Measurements from ENCODE around the gene PDGFC.

The PDGFC gene

DNA sequence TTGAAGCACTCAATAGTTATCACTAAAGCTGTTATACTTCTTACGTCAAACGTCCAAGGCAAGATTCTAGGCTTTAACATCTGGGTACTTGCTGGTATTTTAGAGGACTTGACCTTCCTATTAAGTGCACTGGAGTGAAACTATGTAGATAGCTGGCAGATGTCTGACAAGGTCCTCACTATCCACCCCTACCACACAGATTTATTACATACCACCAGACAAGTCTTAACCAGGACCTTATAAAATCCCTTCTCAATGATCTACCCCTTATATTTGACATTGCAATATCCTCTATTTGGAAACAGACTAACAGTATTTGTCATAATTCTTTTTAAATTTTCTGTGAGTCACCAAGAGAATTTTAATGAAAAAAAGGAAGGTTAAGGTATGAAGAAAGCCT lies 78.8 kb downstream of the PDGFC start:
- TF ChIP-seq EZH2 (IDR thresholded peaks at IDR 0.05; ENCODE audit: borderline replicate concordance, low read depth, low read length, severe bottlenecking), result no peak
- TF ChIP-seq, protein P1, sequence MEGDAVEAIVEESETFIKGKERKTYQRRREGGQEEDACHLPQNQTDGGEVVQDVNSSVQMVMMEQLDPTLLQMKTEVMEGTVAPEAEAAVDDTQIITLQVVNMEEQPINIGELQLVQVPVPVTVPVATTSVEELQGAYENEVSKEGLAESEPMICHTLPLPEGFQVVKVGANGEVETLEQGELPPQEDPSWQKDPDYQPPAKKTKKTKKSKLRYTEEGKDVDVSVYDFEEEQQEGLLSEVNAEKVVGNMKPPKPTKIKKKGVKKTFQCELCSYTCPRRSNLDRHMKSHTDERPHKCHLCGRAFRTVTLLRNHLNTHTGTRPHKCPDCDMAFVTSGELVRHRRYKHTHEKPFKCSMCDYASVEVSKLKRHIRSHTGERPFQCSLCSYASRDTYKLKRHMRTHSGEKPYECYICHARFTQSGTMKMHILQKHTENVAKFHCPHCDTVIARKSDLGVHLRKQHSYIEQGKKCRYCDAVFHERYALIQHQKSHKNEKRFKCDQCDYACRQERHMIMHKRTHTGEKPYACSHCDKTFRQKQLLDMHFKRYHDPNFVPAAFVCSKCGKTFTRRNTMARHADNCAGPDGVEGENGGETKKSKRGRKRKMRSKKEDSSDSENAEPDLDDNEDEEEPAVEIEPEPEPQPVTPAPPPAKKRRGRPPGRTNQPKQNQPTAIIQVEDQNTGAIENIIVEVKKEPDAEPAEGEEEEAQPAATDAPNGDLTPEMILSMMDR (IDR thresholded peaks at IDR 0.05; ENCODE audit: borderline replicate concordance, extremely low read depth, low read length, poor library complexity, severe bottlenecking), result no peak
- H3K79me2 ChIP-seq (ENCODE audit: insufficient read depth, low read length), result no peaks in the 10 kb centered on the region
- no peak for ATAC-seq (ENCODE audit: insufficient read depth, low read depth)

DNA sequence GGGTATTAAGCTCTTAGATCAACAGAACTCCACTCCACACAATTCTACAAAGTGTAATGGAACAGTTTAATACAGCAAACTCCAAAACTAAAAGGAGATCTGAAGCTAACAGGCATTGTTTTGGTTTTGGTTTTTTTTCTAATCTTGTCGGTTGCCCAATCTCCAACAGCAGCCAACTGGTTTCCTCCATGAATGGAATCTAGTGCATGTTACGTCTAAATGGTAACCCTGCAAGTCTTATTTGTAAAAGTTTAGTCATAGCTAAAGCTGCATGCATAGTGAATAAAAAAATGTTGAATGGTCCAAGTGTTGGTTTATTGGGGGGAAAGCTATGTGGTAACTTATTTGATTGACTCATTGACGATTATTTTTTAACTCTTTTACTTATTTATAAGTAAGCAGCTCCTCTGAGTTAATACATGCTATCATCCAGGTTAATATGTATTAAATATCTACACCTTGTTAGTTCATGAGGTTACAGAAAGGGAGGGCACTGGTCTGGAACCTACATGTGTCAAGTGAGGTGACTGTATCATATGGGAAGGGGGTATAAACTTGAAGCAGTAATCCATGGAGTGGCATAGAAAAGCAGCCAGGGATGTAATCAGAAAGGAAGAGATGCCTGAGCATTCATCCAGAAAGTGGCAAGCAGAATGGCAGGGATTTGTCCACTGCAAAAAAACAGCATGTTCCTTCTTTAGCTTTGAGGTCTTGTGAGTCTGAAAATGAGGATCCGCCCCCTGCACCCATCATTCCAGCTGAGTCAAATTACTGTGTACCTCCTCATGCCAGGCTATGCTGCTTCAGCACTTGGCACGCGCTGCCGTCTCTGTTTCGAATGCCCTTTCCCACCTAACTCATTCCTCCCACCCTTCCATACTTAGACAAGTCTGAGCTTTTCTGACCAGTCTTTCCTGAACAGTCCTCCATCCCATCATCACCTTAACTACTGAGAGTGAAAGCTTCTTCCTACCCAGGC lies 81.7 kb downstream of the PDGFC start:
- no peaks in the 10 kb centered on the region for H3K4me1 ChIP-seq (ENCODE audit: insufficient read depth, low read length)
- H3K27me3 ChIP-seq (ENCODE audit: insufficient read depth, low read length, poor library complexity), result no peaks in the 10 kb centered on the region
- no peak overlapping the region for H3K4me3 ChIP-seq (ENCODE audit: low read depth in 1 of 2, low read length in 2 of 2)
- ATAC-seq (ENCODE audit: insufficient read depth, low read depth), result no peak
- no peaks in the 10 kb centered on the region for H3K9me3 ChIP-seq (ENCODE audit: insufficient read depth, low read length, severe bottlenecking)
- H3K36me3 ChIP-seq (ENCODE audit: insufficient read depth, low read length), result no peaks in the 10 kb centered on the region
- H3K9ac ChIP-seq (ENCODE audit: low read depth, low read length), result no peak overlapping the region
- H3K79me2 ChIP-seq (ENCODE audit: insufficient read depth, low read length), result no peaks in the 10 kb centered on the region
- H3K4me2 ChIP-seq (ENCODE audit: insufficient read depth, low read length), result no peak overlapping the region
- H4K20me1 ChIP-seq (ENCODE audit: insufficient read depth, low read length), result no peaks in the 10 kb centered on the region
- TF ChIP-seq, protein P1 (IDR thresholded peaks at IDR 0.05; ENCODE audit: borderline replicate concordance, extremely low read depth, low read length, poor library complexity, severe bottlenecking), result no peak
- TF ChIP-seq EZH2 (IDR thresholded peaks at IDR 0.05; ENCODE audit: borderline replicate concordance, low read depth, low read length, severe bottlenecking), result no peak
- H2AFZ ChIP-seq (ENCODE audit: low read depth, low read length), result no peak overlapping the region
- H3K27ac ChIP-seq (ENCODE audit: low read length), result no peak overlapping the region
- DNase-seq, result no peak

More for the DNA sequence above, 78.8 kb downstream of the PDGFC start:
- no peaks in the 10 kb centered on the region for H4K20me1 ChIP-seq (ENCODE audit: insufficient read depth, low read length)
- no peaks in the 10 kb centered on the region for H3K4me1 ChIP-seq (ENCODE audit: insufficient read depth, low read length)
- no peaks in the 10 kb centered on the region for H3K27me3 ChIP-seq (ENCODE audit: insufficient read depth, low read length, poor library complexity)
- no peaks in the 10 kb centered on the region for H3K36me3 ChIP-seq (ENCODE audit: insufficient read depth, low read length)
- H3K4me3 ChIP-seq (ENCODE audit: low read depth in 1 of 2, low read length in 2 of 2), result no peak overlapping the region
- no peak for DNase-seq
- no peak overlapping the region for H3K4me2 ChIP-seq (ENCODE audit: insufficient read depth, low read length)
- no peaks in the 10 kb centered on the region for H3K9me3 ChIP-seq (ENCODE audit: insufficient read depth, low read length, severe bottlenecking)
- no peak overlapping the region for H3K9ac ChIP-seq (ENCODE audit: low read depth, low read length)
- no peak overlapping the region for H3K27ac ChIP-seq (ENCODE audit: low read length)
- no peak overlapping the region for H2AFZ ChIP-seq (ENCODE audit: low read depth, low read length)

DNA sequence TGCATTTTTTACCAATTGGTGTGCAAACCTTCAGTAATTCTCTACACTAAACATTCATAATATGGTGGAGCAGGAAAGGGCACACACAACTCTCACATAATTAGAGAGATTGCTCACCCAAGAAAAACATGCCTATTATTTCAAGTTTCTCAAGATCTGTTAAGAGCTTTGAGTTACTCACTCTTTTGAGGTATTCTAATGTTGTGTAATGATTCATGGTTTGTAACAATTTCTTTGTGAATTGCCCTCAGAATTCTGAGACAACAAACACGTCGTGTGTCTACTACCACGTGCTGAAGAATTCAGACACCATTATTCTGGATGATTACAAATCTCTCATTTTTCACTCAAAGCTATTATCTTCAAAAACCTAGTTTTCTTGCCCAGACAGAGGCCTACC lies 82.8 kb downstream of the PDGFC start:
- Histone ChIP-seq H3K27me3 (ENCODE audit: insufficient read depth, low read length, poor library complexity) (no peaks in the 10 kb centered on the region), H3K4me1 (ENCODE audit: insufficient read depth, low read length) (no peaks in the 10 kb centered on the region), H3K4me2 (ENCODE audit: insufficient read depth, low read length) (no peak overlapping the region), H3K4me3 (ENCODE audit: low read depth in 1 of 2, low read length in 2 of 2) (no peak overlapping the region), H3K36me3 (ENCODE audit: insufficient read depth, low read length) (no peaks in the 10 kb centered on the region), H3K27ac (ENCODE audit: low read length) (no peak overlapping the region), H3K9me3 (ENCODE audit: insufficient read depth, low read length, severe bottlenecking) (no peaks in the 10 kb centered on the region), H3K79me2 (ENCODE audit: insufficient read depth, low read length) (no peaks in the 10 kb centered on the region), H3K9ac (ENCODE audit: low read depth, low read length) (no peak overlapping the region), H2AFZ (ENCODE audit: low read depth, low read length) (no peak overlapping the region), H4K20me1 (ENCODE audit: insufficient read depth, low read length) (no peaks in the 10 kb centered on the region)
- DNase-seq (no peak), ATAC-seq (ENCODE audit: insufficient read depth, low read depth) (no peak)
- TF ChIP-seq, protein P1 (IDR thresholded peaks at IDR 0.05; ENCODE audit: borderline replicate concordance, extremely low read depth, low read length, poor library complexity, severe bottlenecking), result no peak
- TF ChIP-seq EZH2 (IDR thresholded peaks at IDR 0.05; ENCODE audit: borderline replicate concordance, low read depth, low read length, severe bottlenecking), result no peak

All from DND-41 (cell line).